Neural crest cell (in vitro differentiated cells): ENCODE results near the gene LAMTOR3. TPM values are rescaled to one million over a fixed set of nuclear protein-coding genes. Genes with fewer than 3 reads are reported as not detected.

Experiments used
- DNase-seq: peaks from one replicate; pipeline ENCODE4 v3.0.0; 2021; ENCODE audit warnings: low read depth, mixed read lengths, low spot score
- H3K27ac Mint-ChIP-seq: one replicate; pipeline ENCODE4 v1.8.0; 2021; ENCODE audit warnings: mild to moderate bottlenecking, mixed read lengths; ENCODE audit not compliant: unreplicated experiment
- H3K27me3 Mint-ChIP-seq: 2 replicates; pipeline ENCODE4 v1.8.0; 2021; ENCODE audit warnings: low read depth, mild to moderate bottlenecking, mixed read lengths
- H3K36me3 Mint-ChIP-seq: 2 replicates; pipeline ENCODE4 v1.8.0; 2021; ENCODE audit warnings: low read depth, mild to moderate bottlenecking, mixed read lengths
- H3K4me1 Mint-ChIP-seq: 2 replicates; pipeline ENCODE4 v1.8.0; 2021; ENCODE audit warnings: mixed read lengths
- H3K4me3 Mint-ChIP-seq: one replicate; pipeline ENCODE4 v1.8.0; 2021; ENCODE audit warnings: mild to moderate bottlenecking, mixed read lengths
- H3K9me3 Mint-ChIP-seq: 2 replicates; pipeline ENCODE4 v1.8.0; 2021; ENCODE audit warnings: mixed read lengths
- CTCF ChIP-seq: fragments of 200-600 bp; sonication (generic); conservative IDR thresholded peaks from 2 replicates; pipeline ENCODE4 v1.5.0; 2021; ENCODE audit warnings: antibody characterized with exemption, mild to moderate bottlenecking
- total RNA-seq: library from RNA; stranded (reverse); gene quantifications from 2 replicates; pipeline ENCODE4 v1.2.1, GENCODE V29; 2021

LAMTOR3 gene
- total RNA-seq, 1 donor from 2014 or later, result 41.8 TPM

- H3K36me3 Mint-ChIP-seq, result peaks cover 29% of the 10 kb centered on the region
- no peaks in the 10 kb centered on the region for H3K4me1 Mint-ChIP-seq
- H3K4me3 Mint-ChIP-seq, result no peak overlapping the region
- H3K27ac Mint-ChIP-seq, result no peak overlapping the region
- H3K27me3 Mint-ChIP-seq, result no peaks in the 10 kb centered on the region
- DNase-seq, result no peak
- H3K9me3 Mint-ChIP-seq, result peaks cover 5% of the 10 kb centered on the region
- TF ChIP-seq CTCF, result no peak
Observed at GRCh38 chr4:99918656-99919055, 24.4 kb upstream of the LAMTOR3 start.

GRCh38 chr4:99917575-99917974, 23.3 kb upstream of the LAMTOR3 start:
- Mint-ChIP-seq H3K9me3 (peaks cover 5% of the 10 kb centered on the region), H3K36me3 (peaks cover 31% of the 10 kb centered on the region), H3K27ac (no peak overlapping the region), H3K4me1 (no peaks in the 10 kb centered on the region), H3K27me3 (no peaks in the 10 kb centered on the region), H3K4me3 (no peak overlapping the region)
- no peak for TF ChIP-seq CTCF
- DNase-seq, result no peak

- Mint-ChIP-seq H3K4me3 (no peak overlapping the region), H3K27ac (no peak overlapping the region), H3K9me3 (peaks cover 5% of the 10 kb centered on the region), H3K36me3 (peaks cover 29% of the 10 kb centered on the region), H3K27me3 (no peaks in the 10 kb centered on the region), H3K4me1 (no peaks in the 10 kb centered on the region)
- no peak for TF ChIP-seq CTCF
- DNase-seq, result no peak
Observed at GRCh38 chr4:99915449-99915848, 21.2 kb upstream of the LAMTOR3 start.

GRCh38 chr4:99894998-99895397, 771 bp upstream of the LAMTOR3 start:
- no peak for TF ChIP-seq CTCF
- Mint-ChIP-seq H3K4me1 (peaks cover 33% of the 10 kb centered on the region), H3K27ac (no peak overlapping the region), H3K36me3 (peaks cover 2% of the 10 kb centered on the region), H3K9me3 (no peaks in the 10 kb centered on the region), H3K27me3 (no peaks in the 10 kb centered on the region), H3K4me3 (peak overlapping the region; percentile 99)
- DNase-seq, result no peak

- Mint-ChIP-seq H3K4me1 (peaks cover 33% of the 10 kb centered on the region), H3K9me3 (no peaks in the 10 kb centered on the region), H3K27me3 (no peaks in the 10 kb centered on the region), H3K36me3 (peaks cover 2% of the 10 kb centered on the region), H3K27ac (peak overlapping the region; percentile 99), H3K4me3 (peak overlapping the region; percentile 99)
- TF ChIP-seq CTCF, result no peak
- peak; percentile 4 for DNase-seq
Observed at GRCh38 chr4:99893839-99894160, 427 bp downstream of the LAMTOR3 start.

- Mint-ChIP-seq H3K27ac (no peak overlapping the region), H3K36me3 (peaks cover 2% of the 10 kb centered on the region), H3K4me3 (peak overlapping the region; percentile 99), H3K9me3 (no peaks in the 10 kb centered on the region), H3K27me3 (no peaks in the 10 kb centered on the region), H3K4me1 (peaks cover 33% of the 10 kb centered on the region)
- no peak for DNase-seq
- TF ChIP-seq CTCF, result no peak
Observed at GRCh38 chr4:99893029-99893428, 1.2 kb downstream of the LAMTOR3 start.
